ENCODE data around the gene LDAF1.
A peak's percentile ranks its signal among the peaks of the same experiment; 100 is the strongest.
"Not testable (repeated sequence)": the region's sequence is repeated elsewhere in the genome, so short reads cannot be mapped to it uniquely, and the experiment has no call there.

LDAF1 gene

GRCh38 chr16:21158208-21159110 lies at the start of gene LDAF1:
LDAF1 (plus strand) TSS chr16:21158674; CDS start chr16:21161183, 2,509 bp downstream.
- peak; percentile 29 for DNase-seq (ENCODE audit: low spot score)

- not testable (repeated sequence) for DNase-seq (ENCODE audit: low spot score)
These were observed 42.9 kb upstream of the LDAF1 start for GRCh38 chr16:21115551-21115950.

- DNase-seq (ENCODE audit: low spot score) = no peak
These were observed 42.3 kb upstream of the LDAF1 start for GRCh38 chr16:21116148-21116693.

- DNase-seq (ENCODE audit: low spot score) = no peak
These were observed 40.9 kb upstream of the LDAF1 start for GRCh38 chr16:21117567-21117966.

- DNase-seq (ENCODE audit: low spot score) = no peak
These were observed 37.4 kb upstream of the LDAF1 start for GRCh38 chr16:21120976-21121520.

- DNase-seq (ENCODE audit: low spot score) = no peak
These were observed 33.3 kb upstream of the LDAF1 start for GRCh38 chr16:21125191-21125590.

- DNase-seq (ENCODE audit: low spot score) = no peak
These were observed 32.0 kb upstream of the LDAF1 start for GRCh38 chr16:21126518-21126917.

GRCh38 chr16:21128991-21129390 lies 29.5 kb upstream of the LDAF1 start:
- DNase-seq (ENCODE audit: low spot score) = no peak

- no peak for DNase-seq (ENCODE audit: low spot score)
These were observed 27.7 kb upstream of the LDAF1 start for GRCh38 chr16:21130811-21131210.

GRCh38 chr16:21134053-21134452 lies 24.4 kb upstream of the LDAF1 start:
- DNase-seq (ENCODE audit: low spot score) = no peak

- no peak for DNase-seq (ENCODE audit: low spot score)
These were observed 12.7 kb upstream of the LDAF1 start for GRCh38 chr16:21145738-21146137.

GRCh38 chr16:21150375-21151001 lies 8.0 kb upstream of the LDAF1 start, which contains the start of gene DNAH3:
DNAH3 (minus strand) TSS chr16:21150846; CDS start chr16:21150319, 527 bp downstream.
- no peak for DNase-seq (ENCODE audit: low spot score)

GRCh38 chr16:21152160-21153030 lies 6.1 kb upstream of the LDAF1 start:
- not testable (repeated sequence) for DNase-seq (ENCODE audit: low spot score)

- not testable (repeated sequence) for DNase-seq (ENCODE audit: low spot score)
These were observed 5.2 kb upstream of the LDAF1 start for GRCh38 chr16:21153124-21153729.

GRCh38 chr16:21156011-21156410 lies 2.5 kb upstream of the LDAF1 start:
- DNase-seq (ENCODE audit: low spot score) = not testable (repeated sequence)

- peak; percentile 54 for DNase-seq (ENCODE audit: low spot score)
These were observed 1.6 kb upstream of the LDAF1 start for GRCh38 chr16:21156767-21157467.

- DNase-seq (ENCODE audit: low spot score) = no peak
These were observed 842 bp upstream of the LDAF1 start for GRCh38 chr16:21157632-21158031.

GRCh38 chr16:21159281-21159951 lies 942 bp downstream of the LDAF1 start:
- no peak for DNase-seq (ENCODE audit: low spot score)

GRCh38 chr16:21160276-21160675 lies 1.8 kb downstream of the LDAF1 start:
- no peak for DNase-seq (ENCODE audit: low spot score)

- no peak for DNase-seq (ENCODE audit: low spot score)
These were observed 2.7 kb downstream of the LDAF1 start for GRCh38 chr16:21161211-21161610.

Measured in globus pallidus (tissue), 1 donor.